ENCODE results near the gene MXRA7. TPM values are rescaled to one million over a fixed set of nuclear protein-coding genes. Genes with fewer than 3 reads are reported as not detected.

Gene MXRA7
- total RNA-seq, 1 donor from 2014 or later: 187 TPM

- TF ChIP-seq CTCF (IDR thresholded peaks at IDR 0.05): no peak
- DNase-seq (ENCODE audit: extremely low spot score, unreplicated experiment): peak; percentile 98
- Mint-ChIP-seq H3K36me3 (ENCODE audit: unreplicated experiment) (peaks cover 39% of the 10 kb centered on the region), H3K4me3 (ENCODE audit: unreplicated experiment) (peak within 1 kb of the TSS; percentile 95), H3K4me1 (ENCODE audit: unreplicated experiment) (peaks cover 55% of the 10 kb centered on the region), H3K9me3 (ENCODE audit: unreplicated experiment) (no peaks in the 10 kb centered on the region), H3K27me3 (ENCODE audit: unreplicated experiment) (no peaks in the 10 kb centered on the region), H3K27ac (ENCODE audit: unreplicated experiment) (peak within 1 kb of the TSS; percentile 99)
Measured at GRCh38 chr17:76737676-76738467, 27.1 kb upstream of the MXRA7 start, which contains the start of gene MFSD11. Gene MFSD11, plus strand, starts transcription at chr17:76738119. Its CDS starts 234 bp downstream, at chr17:76738353.

- H3K9me3 Mint-ChIP-seq (ENCODE audit: unreplicated experiment): no peaks in the 10 kb centered on the region
- peak within 1 kb of the TSS; percentile 99 for H3K27ac Mint-ChIP-seq (ENCODE audit: unreplicated experiment)
- DNase-seq (ENCODE audit: extremely low spot score, unreplicated experiment): peak; percentile 100
- no peak for TF ChIP-seq CTCF (IDR thresholded peaks at IDR 0.05)
- no peaks in the 10 kb centered on the region for H3K27me3 Mint-ChIP-seq (ENCODE audit: unreplicated experiment)
- H3K4me1 Mint-ChIP-seq (ENCODE audit: unreplicated experiment): peaks cover 59% of the 10 kb centered on the region
- H3K36me3 Mint-ChIP-seq (ENCODE audit: unreplicated experiment): peaks cover 38% of the 10 kb centered on the region
- peak within 1 kb of the TSS; percentile 95 for H3K4me3 Mint-ChIP-seq (ENCODE audit: unreplicated experiment)
Measured at GRCh38 chr17:76737082-76737675, 26.4 kb upstream of the MXRA7 start, which contains the start of gene SRSF2. Gene SRSF2, minus strand, starts transcription at chr17:76737331. Its CDS starts 171 bp downstream, at chr17:76737160.

- peak overlapping the region; percentile 95 for H3K4me3 Mint-ChIP-seq (ENCODE audit: unreplicated experiment)
Measured at GRCh38 chr17:76736349-76737081, 25.8 kb upstream of the MXRA7 start.

GRCh38 chr17:76735586-76736348, 25.0 kb upstream of the MXRA7 start:
- no peaks in the 10 kb centered on the region for H3K9me3 Mint-ChIP-seq (ENCODE audit: unreplicated experiment)
- no peaks in the 10 kb centered on the region for H3K27me3 Mint-ChIP-seq (ENCODE audit: unreplicated experiment)
- H3K4me3 Mint-ChIP-seq (ENCODE audit: unreplicated experiment): peak overlapping the region; percentile 95
- peak overlapping the region; percentile 96 for H3K27ac Mint-ChIP-seq (ENCODE audit: unreplicated experiment)
- no peak for TF ChIP-seq CTCF (IDR thresholded peaks at IDR 0.05)
- H3K4me1 Mint-ChIP-seq (ENCODE audit: unreplicated experiment): peaks cover 55% of the 10 kb centered on the region
- H3K36me3 Mint-ChIP-seq (ENCODE audit: unreplicated experiment): peaks cover 37% of the 10 kb centered on the region
- no peak for DNase-seq (ENCODE audit: extremely low spot score, unreplicated experiment)

More at GRCh38 chr17:76736349-76737081, 25.8 kb upstream of the MXRA7 start:
- Mint-ChIP-seq H3K9me3 (ENCODE audit: unreplicated experiment) (no peaks in the 10 kb centered on the region), H3K27ac (ENCODE audit: unreplicated experiment) (peak overlapping the region; percentile 96), H3K27me3 (ENCODE audit: unreplicated experiment) (no peaks in the 10 kb centered on the region), H3K4me1 (ENCODE audit: unreplicated experiment) (peaks cover 59% of the 10 kb centered on the region), H3K36me3 (ENCODE audit: unreplicated experiment) (peaks cover 34% of the 10 kb centered on the region)
- peak; percentile 90 for DNase-seq (ENCODE audit: extremely low spot score, unreplicated experiment)
- TF ChIP-seq CTCF (IDR thresholded peaks at IDR 0.05): no peak

Measured in osteocyte (in vitro differentiated cells).